HepG2 (cell line): Measurements from ENCODE around the gene LRFN2. TPM values are rescaled to one million over a fixed set of nuclear protein-coding genes. Genes with fewer than 3 reads are reported as not detected.

Experiments used
- ATAC-seq: fragments of 200-7000 bp; cut with Tn5 transposase; 3 replicates; pipeline ENCODE4 v1.9.1; 2020; ENCODE audit warnings: mild to moderate bottlenecking, moderate library complexity
- BruUV-seq: library from RNA; stranded (reverse); fragments of 400-500 nt; replicated peaks from 2 replicates; lab custom pipeline; 2021; lab: Mats Ljungman, UMichigan
- CTCF ChIA-PET: fragments of 300-600 bp; formaldehyde crosslinking; extraction: SDS; loops from one replicate; lab custom pipeline; 2021; ENCODE audit warnings: low total read pairs, inconsistent platforms, low intra/inter-chr PET ratio; lab: Yijun Ruan, JAX
- POLR2A ChIA-PET: fragments of 350-600 bp; sonication (Branson Sonifier 250); formaldehyde crosslinking; loops from one replicate; lab custom pipeline; 2020; ENCODE audit warnings: antibody characterized with exemption, inconsistent platforms; lab: Yijun Ruan, JAX
- DNase-seq: peaks from one replicate; pipeline ENCODE4 v3.0.0-alpha.2; 2015; ENCODE audit warnings: low spot score
- FAIRE-seq: peaks from 3 replicates; lab custom pipeline; 2011; peaks lifted over from hg19 to GRCh38; lab: Jason Lieb, UNC
- H2AFZ ChIP-seq: one replicate; pipeline ENCODE4 v1.6.1; 2011; ENCODE audit warnings: low read length, inconsistent platforms
- H3K27ac ChIP-seq: fragments of 300-600 bp; 3 replicates; pipeline ENCODE4 v1.8.0; 2011; ENCODE audit warnings: mixed run types, mild to moderate bottlenecking, mixed read lengths, low read length, inconsistent platforms; ENCODE audit not compliant: insufficient read depth; ENCODE audit errors: extremely low read length
- H3K27me3 ChIP-seq, 2 experiments: fragments of 200-600 bp in 1 of 2; 2 replicates in 1 of 2; 3 replicates in 1 of 2; pipeline versions ENCODE4 v1.6.0 to v1.8.0; 2011; ENCODE audit warnings: low read length in 2 of 2, mild to moderate bottlenecking in 2 of 2, moderate library complexity in 2 of 2, inconsistent platforms in 1 of 2; ENCODE audit not compliant: insufficient read depth in 2 of 2, control insufficient read depth in 1 of 2
- H3K36me3 ChIP-seq, 2 experiments: fragments of 200-600 bp in 1 of 2; replicated peaks in 1 of 2; 2 replicates in 1 of 2; 3 replicates in 1 of 2; pipeline versions ENCODE4 v1.5.1 to v1.8.0; 2011; ENCODE audit warnings: low read length in 2 of 2, inconsistent platforms in 1 of 2; ENCODE audit not compliant: insufficient read depth in 2 of 2, control insufficient read depth in 1 of 2
- H3K4me1 ChIP-seq: 2 replicates; pipeline ENCODE4 v1.5.1; 2012; ENCODE audit warnings: low read length, inconsistent platforms; ENCODE audit not compliant: insufficient read depth
- H3K4me2 ChIP-seq: 2 replicates; pipeline ENCODE4 v1.6.0; 2011; ENCODE audit warnings: low read depth, low read length, inconsistent platforms
- H3K4me3 ChIP-seq, 3 experiments: fragments of 200-600 bp in 1 of 3; sonication (generic), shearing (Covaris generic) in 1 of 3; replicated peaks in 1 of 3; 2 replicates each; pipeline ENCODE4 v1.5.1; 2011 to 2016; ENCODE audit warnings: low read length in 3 of 3, inconsistent platforms in 2 of 3, low read depth in 2 of 3, mild to moderate bottlenecking in 2 of 3, control low read depth in 1 of 3, mixed read lengths in 1 of 3; ENCODE audit not compliant: insufficient read depth in 1 of 3
- H3K79me2 ChIP-seq: one replicate; pipeline ENCODE4 v1.6.1; 2011; ENCODE audit warnings: low read length, inconsistent platforms; ENCODE audit not compliant: insufficient read depth
- H3K9ac ChIP-seq: 2 replicates; pipeline ENCODE4 v1.6.0; 2011; ENCODE audit warnings: mild to moderate bottlenecking, low read depth, low read length, inconsistent platforms; ENCODE audit not compliant: insufficient read depth
- H3K9me3 ChIP-seq: 2 replicates; pipeline ENCODE4 v1.5.1; 2012; ENCODE audit warnings: mild to moderate bottlenecking, low read length
- H4K20me1 ChIP-seq: 2 replicates; pipeline ENCODE4 v1.6.0; 2011; ENCODE audit warnings: inconsistent platforms, mild to moderate bottlenecking, low read length, moderate library complexity; ENCODE audit not compliant: insufficient read depth
- CHD2 ChIP-seq: IDR thresholded peaks from 2 replicates; pipeline ENCODE4 v1.6.1; 2011; ENCODE audit warnings: low read depth, low read length, improper control_type of control experiment
- DPF2 ChIP-seq: sonication (generic); formaldehyde crosslinking; IDR thresholded peaks from 2 replicates; pipeline ENCODE4 v1.4.0; 2020; ENCODE audit warnings: mild to moderate bottlenecking, low read depth, missing genetic modification reagents, borderline replicate concordance
- HOXA7 ChIP-seq: sonication (generic); formaldehyde crosslinking; IDR thresholded peaks from 2 replicates; pipeline ENCODE4 v1.8.1; 2022; ENCODE audit warnings: mild to moderate bottlenecking, missing genetic modification reagents, moderate library complexity
- KAT7 ChIP-seq: IDR thresholded peaks from 2 replicates; pipeline ENCODE4 v1.6.1; 2018; ENCODE audit warnings: borderline replicate concordance, missing compliant biosample characterization
- KLF9 ChIP-seq: IDR thresholded peaks from 2 replicates; pipeline ENCODE4 v1.6.1; 2016; ENCODE audit warnings: low read depth
- NONO ChIP-seq, 2 experiments: fragments of 450-650 bp in 1 of 2; sonication (generic) in 1 of 2; formaldehyde crosslinking in 1 of 2; IDR thresholded peaks in 1 of 2; conservative IDR thresholded peaks in 1 of 2; 2 replicates each; pipeline versions ENCODE4 v1.6.1 to v1.8.0; 2017 to 2022; ENCODE audit warnings: mild to moderate bottlenecking in 1 of 2, missing genetic modification reagents in 1 of 2, moderate library complexity in 1 of 2
- POLR2AphosphoS5 ChIP-seq: IDR thresholded peaks from 2 replicates; pipeline ENCODE4 v1.6.1; 2012; ENCODE audit warnings: low read depth, low read length
- SAP130 ChIP-seq: IDR thresholded peaks from 2 replicates; pipeline ENCODE4 v1.6.1; 2016; ENCODE audit warnings: low read depth
- ZBTB2 ChIP-seq: sonication (generic); formaldehyde crosslinking; IDR thresholded peaks from 2 replicates; pipeline ENCODE4 v1.8.0; 2022; ENCODE audit warnings: low read depth, missing genetic modification reagents
- ZNF160 ChIP-seq: sonication (generic); formaldehyde crosslinking; IDR thresholded peaks from 2 replicates; pipeline ENCODE4 v1.8.0; 2022; ENCODE audit warnings: mild to moderate bottlenecking, inconsistent platforms, missing genetic modification reagents
- ZNF3 ChIP-seq: IDR thresholded peaks from 2 replicates; pipeline ENCODE4 v1.7.0; 2017; ENCODE audit warnings: inconsistent platforms
- ZNF317 ChIP-seq: sonication (generic); formaldehyde crosslinking; IDR thresholded peaks from 2 replicates; pipeline ENCODE4 v1.5.0; 2020; ENCODE audit warnings: mild to moderate bottlenecking, missing genetic modification reagents
- ZNF766 ChIP-seq: sonication (generic); formaldehyde crosslinking; IDR thresholded peaks from 2 replicates; pipeline ENCODE4 v1.5.0; 2020; ENCODE audit warnings: missing genetic modification reagents, borderline replicate concordance
- WGBS: methylation state at CpG from one replicate; pipeline ENCODE4 v1.1.6; 2017; ENCODE audit warnings: low lambda C conversion rate; 5-methylcytosine and 5-hydroxymethylcytosine counted together
- in situ Hi-C: cut with HindIII; loops from 2 replicates; pipeline ENCODE4 v1.10.0; 2017; ENCODE audit warnings: low pct_unique_long_range_greater_than_20kb; ENCODE audit not compliant: extremely low pct_ligation_motif_present
- intact Hi-C: fragments of 100-400 bp; cut with micrococcal nuclease; formaldehyde crosslinking; loops from one replicate; pipeline ENCODE4 v1.10.0; 2022; ENCODE audit not compliant: unreplicated experiment
- polyA plus RNA-seq, 8 experiments: library from polyadenylated mRNA; depleted of rRNA in 3 of 8; stranded (reverse) in 7 of 8; unstranded in 1 of 8; fragments of >200 nt; fragmentation: Illumina TruSeq in 4 of 8; extraction: Trizol in 4 of 8; gene quantifications; 2 replicates each; pipeline versions ENCODE4 v1.2.1 to v1.2.3, GENCODE V29; 2011 to 2016; ENCODE audit warnings: low read depth in 4 of 8, missing spikeins in 1 of 8, mixed read lengths in 1 of 8; ENCODE audit not compliant: insufficient read depth in 1 of 8
- total RNA-seq, 5 experiments: library from RNA; depleted of rRNA; stranded (reverse); fragments of >200 nt; fragmentation: Illumina TruSeq; extraction: Trizol; gene quantifications; 2 replicates each; pipeline ENCODE4 v1.2.3, GENCODE V29; 2016; ENCODE audit warnings: low read depth in 1 of 5
- TF ChIP-seq, protein P1 (sequence below): conservative IDR thresholded peaks from 2 replicates; pipeline ENCODE4 v1.6.1; 2018; ENCODE audit warnings: missing genetic modification reagents

The LRFN2 gene
- total and polyA plus RNA-seq, 2 of the 13 experiments (the other 11 are each of a cell fraction or from before 2014, with no cell fraction given) = not detected

- BruUV-seq = no TSS peak
- in situ Hi-C loops = no loop called here
- H4K20me1 ChIP-seq = no peaks in the 10 kb centered on the region
- no peak overlapping the region for H3K9ac ChIP-seq
- H3K36me3 ChIP-seq = no peaks in the 10 kb centered on the region
- no peak overlapping the region for H2AFZ ChIP-seq
- POLR2A ChIA-PET = no interaction called here
- no peaks in the 10 kb centered on the region for H3K4me1 ChIP-seq
- CTCF ChIA-PET = no interaction called here
- intact Hi-C loops = no loop called here
- DNase-seq (no peak), ATAC-seq (no peak), FAIRE-seq (no peak)
- 40% methylated on average over 17 of the region's 17 CpGs for WGBS
- no peaks in the 10 kb centered on the region; a peak in 1 of 5 replicates for H3K27me3 ChIP-seq
- no peaks in the 10 kb centered on the region for H3K79me2 ChIP-seq
- no peak overlapping the region for H3K4me2 ChIP-seq
- TF ChIP-seq ZNF317 (CRISPR knock-in tag) (no peak), KAT7 (no peak), DPF2 (CRISPR knock-in tag) (no peak), SAP130 (CRISPR knock-in tag) (no peak), ZNF160 (CRISPR knock-in tag) (no peak), ZBTB2 (CRISPR knock-in tag) (no peak), ZNF766 (CRISPR knock-in tag) (no peak), KLF9 (CRISPR knock-in tag) (no peak), ZNF3 (CRISPR knock-in tag) (no peak), HOXA7 (CRISPR knock-in tag) (no peak), POLR2AphosphoS5 (no peak), CHD2 (no peak), NONO (IDR thresholded peaks at IDR 0.05) (no peak), NONO (CRISPR knock-in tag; conservative IDR thresholded peaks at IDR 0.05) (no peak)
- TF ChIP-seq, protein P1, sequence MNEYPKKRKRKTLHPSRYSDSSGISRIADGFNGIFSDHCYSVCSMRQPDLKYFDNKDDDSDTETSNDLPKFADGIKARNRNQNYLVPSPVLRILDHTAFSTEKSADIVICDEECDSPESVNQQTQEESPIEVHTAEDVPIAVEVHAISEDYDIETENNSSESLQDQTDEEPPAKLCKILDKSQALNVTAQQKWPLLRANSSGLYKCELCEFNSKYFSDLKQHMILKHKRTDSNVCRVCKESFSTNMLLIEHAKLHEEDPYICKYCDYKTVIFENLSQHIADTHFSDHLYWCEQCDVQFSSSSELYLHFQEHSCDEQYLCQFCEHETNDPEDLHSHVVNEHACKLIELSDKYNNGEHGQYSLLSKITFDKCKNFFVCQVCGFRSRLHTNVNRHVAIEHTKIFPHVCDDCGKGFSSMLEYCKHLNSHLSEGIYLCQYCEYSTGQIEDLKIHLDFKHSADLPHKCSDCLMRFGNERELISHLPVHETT (CRISPR knock-in tag) = no peak
- H3K27ac ChIP-seq = no peak overlapping the region
- no peaks in the 10 kb centered on the region for H3K9me3 ChIP-seq
- no peak overlapping the region for H3K4me3 ChIP-seq
Measured at GRCh38 chr6:40419946-40420728, 167.0 kb downstream of the LRFN2 start.
